ENCODE results near the gene GAB2. TPM values are rescaled to one million over a fixed set of nuclear protein-coding genes. Genes with fewer than 3 reads are reported as not detected.
A peak's percentile ranks its signal among the peaks of the same experiment; 100 is the strongest.

The GAB2 gene
- total and polyA plus RNA-seq, 10 of the 15 experiments (the other 5 are each of a cell fraction or from before 2014, with no cell fraction given) = 0.69 to 12.6 (median 3.8) TPM

GRCh38 chr11:78432956-78433355 lies 15.3 kb upstream of the GAB2 start (continued):
- no peak for TF ChIP-seq CREM (IDR thresholded peaks at IDR 0.05; ENCODE audit: low read depth)

GRCh38 chr11:78432058-78432515 lies 14.5 kb upstream of the GAB2 start:
- no peak overlapping the region for H3K27ac ChIP-seq (ENCODE audit: control insufficient read depth, insufficient read depth)
- TF ChIP-seq TBL1XR1 (IDR thresholded peaks at IDR 0.05; ENCODE audit: low read depth, low read length) (no peak), RAD21 (IDR thresholded peaks at IDR 0.05; ENCODE audit: insufficient read depth, low read depth, low read length) (peak; percentile 38; the same call in 1 of the 2 replicates), ZNF384 (IDR thresholded peaks at IDR 0.05; ENCODE audit: borderline replicate concordance, low read depth, low read length) (peak; percentile 67; the same call in 1 of the 2 replicates), CTCF (IDR thresholded peaks at IDR 0.05 in 2 of 3, conservative IDR thresholded peaks at IDR 0.05 in 1 of 3; ENCODE audit: control insufficient read depth in 2 of 3, extremely low read depth in 1 of 3, insufficient read depth in 1 of 3, low read depth in 3 of 3, low read length in 3 of 3) (peak in 2 of 3 experiments; percentile 35 to 41; a peak in 2 of 6 replicates)
- RAD21 ChIA-PET (ENCODE audit: unreplicated experiment) = interaction anchor here (1.5 to 6.0 kb wide), 3 partner anchors 15 to 204 kb away, joined by 4 to 55 read pairs (median 9); partner anchors contain the start of gene GAB2

More at GRCh38 chr11:78432058-78432515, 14.5 kb upstream of the GAB2 start:
- Histone ChIP-seq H3K9ac (ENCODE audit: control insufficient read depth, insufficient read depth, low read length) (no peak overlapping the region), H3K9me3 (replicated peaks; ENCODE audit: control insufficient read depth, insufficient read depth, low read length) (no peaks in the 10 kb centered on the region), H2AFZ (ENCODE audit: control insufficient read depth, low read depth, low read length) (no peak overlapping the region), H3K36me3 (ENCODE audit: control insufficient read depth in 2 of 2, insufficient read depth in 2 of 2, low read length in 1 of 2) (no peaks in the 10 kb centered on the region), H3K27me3 (replicated peaks in 1 of 2; ENCODE audit: control insufficient read depth in 2 of 2, insufficient read depth in 2 of 2, low read length in 1 of 2) (no peaks in the 10 kb centered on the region), H3K4me1 (ENCODE audit: control insufficient read depth, insufficient read depth, low read length) (peaks cover 27% of the 10 kb centered on the region), H3K79me2 (ENCODE audit: control insufficient read depth, insufficient read depth, low read length) (no peaks in the 10 kb centered on the region), H4K20me1 (ENCODE audit: control insufficient read depth, insufficient read depth) (no peaks in the 10 kb centered on the region), H3K4me2 (ENCODE audit: control insufficient read depth, insufficient read depth) (no peak overlapping the region), H3K4me3 (no peak overlapping the region)
- ATAC-seq (no peak), FAIRE-seq (no peak), DNase-seq (ENCODE audit: low read depth, low spot score) (no peak)
- in situ Hi-C loops (cut with MboI) (no loop called here), intact Hi-C loops (cut with micrococcal nuclease; ENCODE audit: unreplicated experiment) (loop anchor here (1.0 to 2.0 kb wide), 2 partner anchors 15 to 204 kb away; partner anchors contain the start of gene GAB2)
- ChIA-PET SMC1A (ENCODE audit: uncharacterized antibody, unreplicated experiment) (interaction anchor here (2.2 to 6.2 kb wide), 3 partner anchors 14 to 205 kb away, joined by 9 to 87 read pairs (median 13); partner anchors contain the start of gene GAB2), CTCF (interaction anchor here (1.0 to 6.6 kb wide), 5 partner anchors 13 to 204 kb away, joined by 3 to 102 read pairs (median 8); partner anchors contain the start of gene GAB2), POLR2A (interaction anchor here (0.5 kb wide), 1 partner anchor 194 kb away, joined by 6 read pairs; no protein-coding TSS in a partner anchor)
- WGBS (ENCODE audit: insufficient coverage, insufficient replicate concordance, low lambda C conversion rate, missing lambda C conversion rate) = 100% methylated on average over 2 of the region's 4 CpGs
- BruUV-seq (replicated peaks) = no TSS peak
